ENCODE results near the gene DNM3.

The DNM3 gene

DNA sequence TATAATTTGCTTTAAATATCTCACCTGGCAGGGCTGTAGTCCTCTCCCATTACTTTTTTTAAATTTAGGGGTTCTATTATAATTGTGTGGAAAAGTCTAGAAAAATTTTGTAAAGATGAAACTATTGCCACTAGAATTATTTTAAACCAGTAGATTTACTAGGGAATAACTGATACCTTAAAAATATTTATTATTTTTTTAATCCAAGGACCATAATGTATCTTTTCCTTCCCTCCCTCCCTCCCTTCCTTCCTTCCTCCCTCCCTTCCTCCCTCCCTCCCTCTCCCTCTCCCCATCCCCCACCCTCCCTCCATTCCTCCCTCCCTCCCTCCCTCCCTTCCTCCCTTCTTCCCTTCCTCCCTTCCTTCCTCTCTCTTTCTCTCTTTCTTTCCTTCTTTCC lies 90.5 kb downstream of the DNM3 start:
- FAIRE-seq = no peak

GRCh38 chr1:171934664-171935063 lies 93.4 kb downstream of the DNM3 start:
- FAIRE-seq = no peak

GRCh38 chr1:171935086-171935485 lies 93.8 kb downstream of the DNM3 start:
- no peak for FAIRE-seq

GRCh38 chr1:171935664-171936063 lies 94.4 kb downstream of the DNM3 start:
- no peak for FAIRE-seq

DNA sequence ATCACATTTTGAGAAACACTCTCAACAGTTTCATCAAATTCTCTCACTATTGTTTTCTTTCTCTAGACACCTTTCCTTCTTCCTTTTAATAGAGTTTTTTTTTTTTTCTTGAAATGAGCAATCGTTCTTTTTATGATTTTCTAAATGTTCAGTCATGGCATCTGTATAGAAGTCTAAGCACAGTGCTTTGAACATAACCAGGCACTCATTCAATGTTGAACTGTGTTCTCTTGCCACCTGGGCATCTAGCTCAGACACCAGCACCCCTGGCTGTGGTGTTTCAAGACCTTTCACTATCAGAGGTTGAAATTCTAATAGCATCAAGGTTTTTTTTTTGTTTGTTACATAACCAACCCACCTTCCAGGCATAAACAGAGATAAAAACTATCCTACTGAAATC lies 96.6 kb downstream of the DNM3 start:
- no peak for FAIRE-seq

DNA sequence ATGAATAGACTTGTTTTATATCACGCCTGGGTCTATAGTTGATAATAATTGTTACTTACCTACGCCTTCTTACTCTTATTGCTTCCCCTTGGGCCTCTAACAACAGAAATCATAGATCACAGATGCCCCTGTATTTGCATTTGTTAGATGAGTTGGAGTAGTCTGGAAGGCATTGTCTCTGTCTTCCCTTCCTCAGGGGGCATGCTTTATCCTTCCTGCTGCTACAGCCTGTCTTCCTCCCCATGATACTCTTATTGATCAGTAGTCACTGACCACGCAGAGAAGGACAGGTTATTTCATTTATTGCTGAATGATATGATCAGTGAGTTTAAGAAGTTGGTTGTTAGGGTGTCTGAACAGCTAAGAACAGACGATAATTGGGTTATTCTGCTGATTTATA lies 98.4 kb downstream of the DNM3 start:
- no peak for FAIRE-seq

DNA sequence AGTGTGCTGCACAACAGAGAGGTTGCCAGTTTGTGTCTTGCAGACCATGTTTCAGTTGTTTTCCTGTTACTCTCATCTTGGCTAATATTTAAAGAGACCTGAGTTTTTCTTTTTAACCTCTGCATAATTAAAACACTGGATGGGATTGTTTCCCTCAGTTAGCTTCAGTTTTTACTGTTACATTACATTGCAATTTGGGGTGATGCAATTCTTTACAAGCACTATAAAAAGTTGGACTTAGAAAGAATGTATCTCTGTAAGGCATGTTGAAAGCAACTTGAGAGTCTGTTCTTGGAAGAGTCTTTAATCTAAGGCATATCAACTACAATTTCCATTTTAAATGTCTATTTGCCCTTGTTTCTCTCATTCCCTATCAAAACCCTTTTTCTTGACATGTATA lies 99.1 kb downstream of the DNM3 start:
- FAIRE-seq = no peak

- FAIRE-seq = no peak
These were observed 100.6 kb downstream of the DNM3 start for GRCh38 chr1:171941920-171942319.

DNA sequence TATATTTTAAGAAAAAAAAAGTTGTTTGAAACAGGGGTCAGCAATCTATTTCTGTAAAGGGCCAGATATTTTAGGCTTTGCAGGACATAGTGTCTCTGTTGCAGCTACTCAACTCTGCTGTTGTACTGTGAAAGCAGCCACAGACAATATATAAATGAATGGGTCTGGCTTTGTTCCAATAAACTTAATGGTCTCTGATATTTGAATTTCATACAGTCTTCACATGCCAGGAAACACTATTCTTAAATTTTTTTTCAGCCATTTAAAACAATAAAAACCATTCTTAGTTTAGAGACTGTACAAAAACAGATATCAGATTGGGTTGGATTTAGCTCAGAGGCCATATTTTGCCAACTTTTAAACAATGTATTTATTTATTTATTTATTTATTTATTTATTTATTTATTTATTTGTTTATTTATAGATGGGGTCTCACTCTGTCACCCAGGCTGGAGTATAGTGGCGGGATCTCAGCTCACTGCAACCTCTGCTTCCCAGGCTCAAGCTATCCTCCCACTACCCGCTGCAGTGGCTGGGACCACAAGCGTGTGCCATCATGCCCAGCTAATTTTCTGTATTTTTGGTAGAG lies 102.8 kb downstream of the DNM3 start:
- FAIRE-seq = no peak

DNA sequence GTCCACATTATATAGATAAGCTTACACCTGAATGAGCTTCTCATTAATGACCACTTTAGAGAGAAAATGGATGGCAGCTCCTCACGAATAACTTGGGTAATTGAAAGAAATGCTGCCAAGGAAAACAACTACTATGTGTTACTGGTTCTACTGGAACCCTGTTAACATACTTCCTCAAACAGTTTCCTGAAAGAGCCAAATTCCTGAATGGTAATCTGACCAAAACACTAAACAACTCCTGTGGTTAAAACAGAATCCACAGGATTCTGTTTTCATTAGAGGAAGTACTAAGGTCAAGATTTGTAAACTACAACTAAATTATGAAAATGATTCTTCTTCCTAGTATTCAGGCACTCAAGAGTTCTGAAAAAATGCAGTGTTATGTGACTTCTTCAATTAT lies 107.2 kb downstream of the DNM3 start:
- FAIRE-seq = no peak

DNA sequence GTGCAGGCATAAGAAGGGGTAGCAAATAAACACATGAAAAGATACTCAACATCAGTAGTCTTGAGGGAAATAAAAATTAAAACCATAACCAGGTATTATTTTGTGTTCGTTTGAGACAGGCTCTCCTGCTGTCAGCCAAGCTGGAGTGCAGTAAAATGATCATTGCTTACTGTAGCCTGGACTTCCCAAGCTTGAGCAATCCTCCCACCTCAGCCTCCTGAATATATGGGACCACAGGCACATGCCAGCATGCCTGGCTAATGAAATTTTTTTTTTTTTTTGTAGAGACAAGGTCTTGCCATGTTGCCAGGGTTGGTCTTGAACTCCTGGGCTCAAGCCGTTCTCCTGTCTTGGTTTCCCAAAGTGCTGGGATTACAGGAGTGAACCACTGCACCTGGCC lies 108.0 kb downstream of the DNM3 start:
- FAIRE-seq = no peak

GRCh38 chr1:171953835-171954234 lies 112.5 kb downstream of the DNM3 start:
- FAIRE-seq = no peak

- FAIRE-seq = no peak
These were observed 113.1 kb downstream of the DNM3 start for GRCh38 chr1:171954361-171954760.

DNA sequence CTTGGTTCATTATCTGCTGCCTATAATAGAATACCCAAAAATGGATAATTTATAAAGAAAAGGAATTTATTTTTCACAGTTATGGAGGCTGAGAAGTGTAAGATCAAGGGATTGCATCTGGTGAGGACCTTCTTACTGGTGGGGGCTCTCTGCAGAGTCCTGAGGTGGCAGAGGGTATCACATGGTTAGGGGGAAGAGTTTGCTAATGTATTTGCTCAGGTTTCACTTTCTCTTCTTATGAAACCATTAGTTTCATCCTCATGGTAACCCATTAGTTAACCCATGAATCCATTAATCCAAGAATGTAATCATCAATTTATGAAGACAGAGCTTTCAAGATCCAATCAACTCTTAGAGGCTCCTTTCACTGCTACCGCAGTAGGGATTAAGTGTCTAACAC lies 120.6 kb downstream of the DNM3 start:
- FAIRE-seq = no peak

DNA sequence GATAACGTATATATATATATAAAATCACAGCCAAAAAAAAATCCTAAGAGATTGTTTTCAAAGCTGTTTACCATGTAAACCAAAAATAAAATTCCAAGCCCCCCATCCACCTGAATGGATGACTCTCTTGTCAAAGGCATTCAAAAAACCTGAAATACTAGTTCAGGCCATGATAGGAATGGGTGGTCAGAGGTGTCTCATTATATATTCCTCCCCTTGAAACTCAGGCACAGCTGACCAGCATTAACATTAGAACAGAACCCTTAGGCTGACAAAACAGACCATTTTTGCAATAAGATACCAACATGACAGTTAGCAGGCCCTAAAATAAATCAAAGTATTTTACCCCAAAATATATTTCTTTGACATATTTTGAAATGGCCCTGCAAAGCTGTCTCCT lies 122.5 kb downstream of the DNM3 start:
- FAIRE-seq = no peak

DNA sequence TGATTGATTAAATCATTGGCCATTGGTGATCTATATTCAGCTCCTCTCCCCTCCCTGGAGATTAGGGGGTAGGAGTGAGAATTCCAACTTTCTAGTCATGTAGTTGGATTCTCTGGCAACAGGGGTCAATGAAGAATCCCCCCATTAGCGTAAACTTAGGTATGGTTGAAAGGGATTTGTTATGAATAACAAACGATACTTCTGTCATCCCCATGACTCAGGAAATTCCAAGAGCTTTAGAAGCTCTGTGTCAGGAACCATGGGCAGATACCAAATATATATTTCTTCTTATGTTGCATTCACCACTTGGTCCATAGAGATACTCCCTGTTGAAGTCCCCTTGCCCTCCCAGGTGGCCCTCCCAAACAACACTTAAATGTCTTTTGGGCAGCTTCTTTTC lies 124.5 kb downstream of the DNM3 start:
- FAIRE-seq = no peak

DNA sequence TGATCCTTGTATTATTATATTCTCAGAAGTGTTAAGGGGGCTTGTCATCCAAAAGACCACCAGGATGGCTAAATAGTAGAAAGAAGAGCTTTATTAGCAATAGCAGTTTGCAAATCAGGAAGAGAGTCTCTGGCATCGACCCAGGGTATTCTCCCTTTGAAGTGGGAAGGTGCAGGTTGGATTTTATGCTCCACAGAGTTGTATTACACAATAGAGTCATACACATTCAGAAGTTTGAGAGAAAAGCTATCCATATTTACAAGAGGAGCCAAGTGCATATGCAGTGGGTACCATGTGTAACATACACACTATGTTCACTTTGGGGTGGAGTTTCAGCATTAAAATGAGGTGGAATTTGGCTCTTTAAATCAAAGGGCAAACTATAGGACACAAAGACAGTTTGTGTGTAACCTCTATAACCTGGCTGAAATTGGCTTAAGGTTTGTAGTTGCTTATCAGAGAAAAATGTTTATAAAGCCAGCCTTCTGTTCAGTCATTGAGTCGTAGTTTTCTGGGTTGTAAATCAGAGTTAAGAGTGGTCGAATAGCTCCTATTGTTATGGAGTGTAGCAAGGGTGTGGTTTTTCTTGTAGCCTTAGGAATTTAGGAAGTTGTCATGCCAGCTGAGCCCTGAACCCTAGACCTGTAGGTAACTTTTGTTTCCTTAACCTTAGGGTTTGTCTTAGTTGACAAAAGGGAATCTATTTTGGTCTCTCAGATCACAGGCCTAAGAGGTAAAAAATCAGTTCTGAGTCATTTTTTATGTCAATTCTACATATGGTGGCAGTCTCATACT lies 125.3 kb downstream of the DNM3 start:
- FAIRE-seq = no peak

DNA sequence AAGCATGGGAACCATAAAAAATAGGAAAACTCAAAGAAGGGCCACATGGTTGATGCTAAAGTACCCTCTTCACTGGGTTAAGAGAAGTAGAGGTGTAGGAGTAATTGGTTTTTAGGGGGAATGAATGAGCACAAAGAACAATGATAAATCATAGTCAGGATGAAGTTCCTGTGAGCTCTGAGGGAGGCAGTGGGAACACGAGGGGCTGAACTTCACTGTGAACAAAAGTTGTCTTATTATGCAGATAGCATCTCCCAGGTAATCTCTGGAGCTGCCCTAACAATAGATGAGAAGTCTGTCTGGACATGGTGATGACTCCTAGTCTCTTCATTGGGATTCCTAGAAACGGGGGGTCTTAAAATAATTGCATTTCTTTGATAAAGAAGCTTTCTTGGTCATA lies 127.9 kb downstream of the DNM3 start:
- FAIRE-seq = no peak

- FAIRE-seq = no peak
These were observed 128.5 kb downstream of the DNM3 start for GRCh38 chr1:171969813-171970212.

DNA sequence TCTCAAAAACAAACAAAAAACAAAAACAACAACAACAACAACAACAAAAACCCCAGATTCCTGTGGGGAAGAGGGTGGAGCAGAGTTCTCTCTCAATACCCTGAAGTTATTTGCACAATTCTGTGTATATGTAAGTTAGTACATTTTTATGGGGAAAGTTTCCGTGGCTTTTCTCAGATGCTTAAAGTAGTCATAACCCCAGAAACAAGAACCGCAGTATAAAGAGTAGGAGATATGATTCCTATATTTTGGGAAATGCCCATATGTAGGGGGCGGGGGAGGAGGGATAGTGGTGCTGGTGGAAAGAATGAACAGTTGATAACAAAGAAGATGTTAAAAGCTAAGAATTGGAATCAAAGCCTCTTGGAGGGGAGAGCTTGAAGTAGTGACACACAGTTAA lies 131.5 kb downstream of the DNM3 start:
- no peak for FAIRE-seq

- no peak for FAIRE-seq
These were observed 132.1 kb downstream of the DNM3 start for GRCh38 chr1:171973421-171973820.

DNA sequence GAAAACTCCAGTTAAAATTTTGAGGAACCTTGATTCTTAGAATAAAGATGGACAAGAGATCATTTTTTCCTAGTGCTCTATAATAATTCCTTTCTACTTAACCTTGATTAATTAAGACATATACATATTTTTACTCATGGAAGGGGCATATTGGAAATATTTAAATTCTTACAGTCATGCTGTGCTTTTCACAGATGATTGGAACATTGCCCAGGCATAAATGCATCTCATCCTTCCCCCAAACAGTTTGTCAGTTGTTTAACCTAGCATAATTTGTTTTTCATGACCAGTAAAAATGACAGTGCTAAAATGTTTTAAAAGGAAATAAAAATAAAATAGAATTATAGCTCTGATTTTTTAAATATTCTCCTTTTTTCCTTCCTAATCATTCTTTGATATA lies 140.0 kb downstream of the DNM3 start:
- peak; percentile 71 for FAIRE-seq

DNA sequence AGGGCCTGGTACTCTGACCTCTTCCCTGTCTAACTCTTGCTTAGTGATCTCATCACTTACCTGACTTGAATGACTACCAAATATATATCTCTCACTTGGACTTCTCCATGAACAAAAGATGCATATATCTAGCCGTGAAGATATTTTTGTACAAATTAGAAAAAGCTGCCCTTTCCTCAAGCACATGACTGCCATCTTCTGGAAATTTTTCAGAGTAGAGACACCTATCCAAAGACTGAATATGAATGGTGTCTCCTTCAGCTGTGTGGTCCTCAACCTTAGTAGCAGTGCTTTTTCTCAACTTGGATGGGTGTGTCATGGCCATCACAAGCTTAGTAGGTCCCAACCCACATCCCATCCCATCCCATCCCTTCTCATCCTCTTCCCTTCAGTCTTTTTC lies 142.3 kb downstream of the DNM3 start:
- FAIRE-seq = no peak

GRCh38 chr1:171984262-171984661 lies 143.0 kb downstream of the DNM3 start:
- FAIRE-seq = no peak

Measured in G401.6 (cell line).